ENCODE data around the gene GLB1L2.

Gene GLB1L2

GRCh38 chr11:134366254-134366653 is 34.5 kb downstream of the GLB1L2 start:
- TF ChIP-seq CEBPB (IDR thresholded peaks at IDR 0.05) (no peak), CREB1 (IDR thresholded peaks at IDR 0.05; ENCODE audit: low read depth) (no peak), TAF1 (IDR thresholded peaks at IDR 0.05; ENCODE audit: low read depth) (no peak), EGR1 (IDR thresholded peaks at IDR 0.05) (no peak), EP300 (IDR thresholded peaks at IDR 0.05; ENCODE audit: borderline replicate concordance) (no peak), RAD21 (IDR thresholded peaks at IDR 0.05; ENCODE audit: low read depth) (no peak), MAX (IDR thresholded peaks at IDR 0.05) (no peak), TCF12 (IDR thresholded peaks at IDR 0.05; ENCODE audit: low read depth) (no peak), TEAD4 (IDR thresholded peaks at IDR 0.05) (no peak), FOXM1 (IDR thresholded peaks at IDR 0.05; ENCODE audit: borderline replicate concordance, low read depth) (no peak), NFIC (IDR thresholded peaks at IDR 0.05) (no peak), YY1 (IDR thresholded peaks at IDR 0.05; ENCODE audit: low read depth) (no peak), ZBTB7A (IDR thresholded peaks at IDR 0.05; ENCODE audit: low read depth) (no peak)
- TF ChIP-seq, protein P1, sequence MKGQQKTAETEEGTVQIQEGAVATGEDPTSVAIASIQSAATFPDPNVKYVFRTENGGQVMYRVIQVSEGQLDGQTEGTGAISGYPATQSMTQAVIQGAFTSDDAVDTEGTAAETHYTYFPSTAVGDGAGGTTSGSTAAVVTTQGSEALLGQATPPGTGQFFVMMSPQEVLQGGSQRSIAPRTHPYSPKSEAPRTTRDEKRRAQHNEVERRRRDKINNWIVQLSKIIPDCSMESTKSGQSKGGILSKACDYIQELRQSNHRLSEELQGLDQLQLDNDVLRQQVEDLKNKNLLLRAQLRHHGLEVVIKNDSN (IDR thresholded peaks at IDR 0.05), result no peak
- TF ChIP-seq, protein P2, sequence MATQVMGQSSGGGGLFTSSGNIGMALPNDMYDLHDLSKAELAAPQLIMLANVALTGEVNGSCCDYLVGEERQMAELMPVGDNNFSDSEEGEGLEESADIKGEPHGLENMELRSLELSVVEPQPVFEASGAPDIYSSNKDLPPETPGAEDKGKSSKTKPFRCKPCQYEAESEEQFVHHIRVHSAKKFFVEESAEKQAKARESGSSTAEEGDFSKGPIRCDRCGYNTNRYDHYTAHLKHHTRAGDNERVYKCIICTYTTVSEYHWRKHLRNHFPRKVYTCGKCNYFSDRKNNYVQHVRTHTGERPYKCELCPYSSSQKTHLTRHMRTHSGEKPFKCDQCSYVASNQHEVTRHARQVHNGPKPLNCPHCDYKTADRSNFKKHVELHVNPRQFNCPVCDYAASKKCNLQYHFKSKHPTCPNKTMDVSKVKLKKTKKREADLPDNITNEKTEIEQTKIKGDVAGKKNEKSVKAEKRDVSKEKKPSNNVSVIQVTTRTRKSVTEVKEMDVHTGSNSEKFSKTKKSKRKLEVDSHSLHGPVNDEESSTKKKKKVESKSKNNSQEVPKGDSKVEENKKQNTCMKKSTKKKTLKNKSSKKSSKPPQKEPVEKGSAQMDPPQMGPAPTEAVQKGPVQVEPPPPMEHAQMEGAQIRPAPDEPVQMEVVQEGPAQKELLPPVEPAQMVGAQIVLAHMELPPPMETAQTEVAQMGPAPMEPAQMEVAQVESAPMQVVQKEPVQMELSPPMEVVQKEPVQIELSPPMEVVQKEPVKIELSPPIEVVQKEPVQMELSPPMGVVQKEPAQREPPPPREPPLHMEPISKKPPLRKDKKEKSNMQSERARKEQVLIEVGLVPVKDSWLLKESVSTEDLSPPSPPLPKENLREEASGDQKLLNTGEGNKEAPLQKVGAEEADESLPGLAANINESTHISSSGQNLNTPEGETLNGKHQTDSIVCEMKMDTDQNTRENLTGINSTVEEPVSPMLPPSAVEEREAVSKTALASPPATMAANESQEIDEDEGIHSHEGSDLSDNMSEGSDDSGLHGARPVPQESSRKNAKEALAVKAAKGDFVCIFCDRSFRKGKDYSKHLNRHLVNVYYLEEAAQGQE (IDR thresholded peaks at IDR 0.05; ENCODE audit: low read depth), result no peak

DNA sequence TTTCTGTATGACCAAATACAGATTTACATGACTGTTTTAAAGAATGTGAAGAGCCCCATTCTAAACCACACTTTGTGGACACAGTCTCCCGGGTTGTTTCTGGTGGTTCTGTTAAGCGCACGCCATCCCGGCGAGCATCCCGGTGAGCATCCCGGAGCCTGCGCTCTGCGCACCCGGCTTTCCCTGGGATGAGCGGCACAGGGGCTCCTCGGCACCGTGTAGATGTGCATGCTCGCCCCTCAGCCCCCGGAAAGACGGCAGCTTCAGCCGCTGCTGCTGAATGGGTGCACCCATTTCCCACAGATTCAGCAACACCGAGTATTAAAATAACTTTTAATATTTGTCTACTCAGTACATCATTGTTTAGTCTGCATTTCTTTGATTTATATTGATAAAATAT is 36.0 kb downstream of the GLB1L2 start:
- TF ChIP-seq, protein P2 (IDR thresholded peaks at IDR 0.05; ENCODE audit: low read depth), result no peak
- TF ChIP-seq FOXM1 (IDR thresholded peaks at IDR 0.05; ENCODE audit: borderline replicate concordance, low read depth) (no peak), TAF1 (IDR thresholded peaks at IDR 0.05; ENCODE audit: low read depth) (no peak), EP300 (IDR thresholded peaks at IDR 0.05; ENCODE audit: borderline replicate concordance) (no peak), YY1 (IDR thresholded peaks at IDR 0.05; ENCODE audit: low read depth) (no peak), TCF12 (IDR thresholded peaks at IDR 0.05; ENCODE audit: low read depth) (no peak), ZBTB7A (IDR thresholded peaks at IDR 0.05; ENCODE audit: low read depth) (no peak), CEBPB (IDR thresholded peaks at IDR 0.05) (no peak), NFIC (IDR thresholded peaks at IDR 0.05) (no peak), RAD21 (IDR thresholded peaks at IDR 0.05; ENCODE audit: low read depth) (no peak), TEAD4 (IDR thresholded peaks at IDR 0.05) (no peak)
- TF ChIP-seq, protein P1 (IDR thresholded peaks at IDR 0.05), result no peak

DNA sequence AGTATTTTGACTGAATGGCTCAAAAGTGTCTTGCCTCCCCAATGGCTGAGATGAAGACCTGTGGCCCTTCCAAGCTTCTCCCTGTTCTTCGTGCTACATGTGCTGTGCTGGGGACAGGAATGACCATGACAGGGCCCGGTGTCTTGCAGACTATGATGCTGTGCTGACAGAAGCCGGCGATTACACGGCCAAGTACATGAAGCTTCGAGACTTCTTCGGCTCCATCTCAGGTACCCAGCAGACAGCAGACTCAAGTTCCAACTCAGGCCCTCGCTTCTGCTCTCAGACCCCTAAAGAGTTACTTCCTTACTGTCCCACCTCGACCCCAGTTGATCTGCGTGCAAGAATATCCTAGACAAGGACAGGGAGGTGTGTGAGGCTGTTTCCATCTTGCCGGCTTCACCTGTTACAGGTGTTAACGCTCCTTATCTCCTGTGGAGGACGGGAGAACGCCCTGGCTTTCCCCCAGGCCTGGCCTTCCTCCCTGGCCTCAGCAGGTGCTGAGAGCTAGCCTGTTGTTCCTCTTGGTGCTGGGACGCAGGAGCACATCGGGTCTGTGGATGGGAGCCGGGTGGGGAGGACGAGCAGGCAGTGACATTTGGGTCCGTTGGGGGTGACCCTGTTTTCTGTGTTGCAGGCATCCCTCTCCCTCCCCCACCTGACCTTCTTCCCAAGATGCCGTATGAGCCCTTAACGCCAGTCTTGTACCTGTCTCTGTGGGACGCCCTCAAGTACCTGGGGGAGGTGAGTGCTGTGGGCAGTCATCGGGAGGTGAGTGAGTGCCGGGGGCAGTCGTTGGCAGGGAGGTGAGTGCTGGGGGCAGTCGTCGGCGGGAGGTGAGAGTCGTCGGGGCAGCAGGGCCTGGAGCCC is 38.1 kb downstream of the GLB1L2 start:
- TF ChIP-seq TEAD4 (IDR thresholded peaks at IDR 0.05) (no peak), TCF12 (IDR thresholded peaks at IDR 0.05; ENCODE audit: low read depth) (no peak), YY1 (IDR thresholded peaks at IDR 0.05; ENCODE audit: low read depth) (no peak), RAD21 (IDR thresholded peaks at IDR 0.05; ENCODE audit: low read depth) (no peak), NFIC (IDR thresholded peaks at IDR 0.05) (no peak), ZBTB7A (IDR thresholded peaks at IDR 0.05; ENCODE audit: low read depth) (no peak), MAX (IDR thresholded peaks at IDR 0.05) (no peak), CREB1 (IDR thresholded peaks at IDR 0.05; ENCODE audit: low read depth) (no peak), TAF1 (IDR thresholded peaks at IDR 0.05; ENCODE audit: low read depth) (no peak), EGR1 (IDR thresholded peaks at IDR 0.05) (no peak), EP300 (IDR thresholded peaks at IDR 0.05; ENCODE audit: borderline replicate concordance) (no peak)
- TF ChIP-seq, protein P1 (IDR thresholded peaks at IDR 0.05), result no peak

GRCh38 chr11:134370526-134371435 is 39.0 kb downstream of the GLB1L2 start:
- no peak for TF ChIP-seq YY1 (IDR thresholded peaks at IDR 0.05; ENCODE audit: low read depth)
- TF ChIP-seq, protein P1 (IDR thresholded peaks at IDR 0.05), result no peak
- TF ChIP-seq NFIC (IDR thresholded peaks at IDR 0.05), result no peak
- TF ChIP-seq TEAD4 (IDR thresholded peaks at IDR 0.05), result no peak
- no peak for TF ChIP-seq ZBTB7A (IDR thresholded peaks at IDR 0.05; ENCODE audit: low read depth)
- no peak for TF ChIP-seq TAF1 (IDR thresholded peaks at IDR 0.05; ENCODE audit: low read depth)
- TF ChIP-seq, protein P2 (IDR thresholded peaks at IDR 0.05; ENCODE audit: low read depth), result no peak
- TF ChIP-seq CREB1 (IDR thresholded peaks at IDR 0.05; ENCODE audit: low read depth), result no peak
- no peak for TF ChIP-seq EP300 (IDR thresholded peaks at IDR 0.05; ENCODE audit: borderline replicate concordance)
- no peak for TF ChIP-seq TCF12 (IDR thresholded peaks at IDR 0.05; ENCODE audit: low read depth)
- TF ChIP-seq CEBPB (IDR thresholded peaks at IDR 0.05), result no peak
- TF ChIP-seq RAD21 (IDR thresholded peaks at IDR 0.05; ENCODE audit: low read depth), result no peak
- no peak for TF ChIP-seq FOXM1 (IDR thresholded peaks at IDR 0.05; ENCODE audit: borderline replicate concordance, low read depth)
- TF ChIP-seq MAX (IDR thresholded peaks at IDR 0.05), result no peak
- no peak for TF ChIP-seq EGR1 (IDR thresholded peaks at IDR 0.05)

Measured in Ishikawa (cell line).